Erythroblast (primary cell): ENCODE measurements around the gene TGFA.

Experiments used
- DNase-seq, 2 experiments: peaks; one replicate each; lab custom pipeline; 2025; lab: John Stamatoyannopoulos, UW
- GATA1 ChIP-seq: IDR thresholded peaks from 2 replicates; pipeline ENCODE4 v1.6.1; 2011; ENCODE audit warnings: low read depth, mild to moderate bottlenecking, control low read depth, low read length, moderate library complexity
- POLR2A ChIP-seq: IDR thresholded peaks from 2 replicates; pipeline ENCODE4 v1.6.1; 2011; ENCODE audit warnings: mild to moderate bottlenecking, low read length

The TGFA gene

GRCh38 chr2:70525032-70525431, 28.6 kb downstream of the TGFA start:
- TF ChIP-seq POLR2A (no peak), GATA1 (no peak)
- DNase-seq = no peak

- no peak for DNase-seq
- no peak for TF ChIP-seq GATA1
- no peak for TF ChIP-seq POLR2A
Measured at GRCh38 chr2:70523996-70524965, 29.3 kb downstream of the TGFA start.

- TF ChIP-seq GATA1 (no peak), POLR2A (no peak)
- DNase-seq = no peak
Measured at GRCh38 chr2:70523672-70523995, 30.0 kb downstream of the TGFA start.

DNA sequence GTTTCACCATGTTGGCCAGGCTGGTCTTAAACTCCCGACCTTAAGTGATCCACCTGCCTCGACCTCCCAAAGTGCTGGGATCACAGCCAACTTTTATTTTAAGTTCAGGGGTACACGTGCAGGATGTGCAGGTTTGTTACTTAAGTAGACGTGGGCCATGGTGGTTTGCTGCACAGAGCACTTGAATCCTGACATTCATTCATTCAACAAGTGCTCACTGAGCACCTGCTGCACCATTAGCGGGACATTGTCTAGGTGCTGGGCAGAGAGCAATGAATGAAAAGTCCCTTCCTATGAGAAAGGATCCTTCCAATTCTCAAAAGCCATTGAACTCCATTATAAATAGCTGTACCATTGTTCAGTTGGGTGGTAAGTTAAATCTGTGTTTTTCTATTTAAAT, 31.0 kb downstream of the TGFA start:
- DNase-seq = no peak
- TF ChIP-seq POLR2A (no peak), GATA1 (no peak)

DNA sequence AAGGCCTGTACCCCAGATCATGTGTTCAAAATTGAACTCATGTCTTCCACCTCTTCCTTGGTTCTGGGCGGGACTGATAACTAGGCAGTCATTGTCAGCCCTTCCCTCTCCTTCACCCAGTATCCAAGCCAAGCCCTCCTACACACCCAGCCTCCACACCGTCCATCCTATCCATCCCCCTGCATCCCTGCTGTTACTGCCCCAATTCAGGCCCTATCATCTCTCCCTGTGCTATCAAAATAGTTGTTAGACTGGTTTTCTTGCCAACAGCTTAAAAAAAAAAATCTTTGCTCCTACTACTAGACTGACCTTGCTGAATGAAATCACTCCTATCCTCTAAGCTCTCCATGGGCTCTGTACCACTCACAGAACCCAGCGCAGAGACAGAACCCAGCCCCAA, 32.8 kb downstream of the TGFA start:
- TF ChIP-seq POLR2A (no peak), GATA1 (no peak)
- DNase-seq = no peak

DNA sequence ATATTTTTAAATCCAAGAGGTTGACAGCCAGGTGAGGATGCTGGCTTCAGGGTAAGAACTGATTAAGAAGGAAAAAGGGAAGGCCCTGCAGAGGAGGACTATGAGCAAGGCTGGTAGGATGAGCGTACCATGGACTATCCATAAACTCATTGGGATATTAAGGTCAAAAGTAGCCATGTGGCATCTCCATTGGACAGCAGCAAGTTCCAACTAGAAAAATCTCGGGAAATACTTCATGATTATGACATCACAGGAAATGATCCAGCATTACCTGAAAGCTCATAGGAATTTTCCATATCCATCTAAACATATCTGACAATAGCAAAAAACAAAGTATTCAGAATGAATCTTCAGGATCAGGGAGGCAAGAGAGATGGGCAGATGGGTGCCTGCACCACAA, 34.2 kb downstream of the TGFA start:
- DNase-seq = no peak
- TF ChIP-seq GATA1 (no peak), POLR2A (no peak)

DNA sequence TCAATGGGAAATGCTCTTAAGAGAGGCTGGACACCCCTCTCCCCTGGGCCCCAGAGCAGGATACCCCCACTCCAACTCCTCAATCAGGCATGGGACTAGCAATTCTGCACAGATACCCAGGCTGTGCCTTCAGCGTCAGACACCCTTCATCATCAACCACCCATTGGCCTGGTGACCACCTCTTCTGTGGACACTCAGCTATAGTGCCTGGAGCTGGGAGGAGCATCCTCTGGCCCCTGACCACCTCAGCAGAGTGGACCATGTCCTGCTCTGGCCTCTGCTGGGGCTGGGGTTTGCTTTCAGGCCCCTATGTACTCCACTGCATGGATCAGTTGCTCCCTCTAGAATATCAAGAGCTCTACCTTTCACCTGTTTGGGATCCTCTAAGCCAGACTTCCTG, 35.1 kb downstream of the TGFA start:
- DNase-seq = no peak
- no peak for TF ChIP-seq GATA1
- TF ChIP-seq POLR2A = no peak

DNA sequence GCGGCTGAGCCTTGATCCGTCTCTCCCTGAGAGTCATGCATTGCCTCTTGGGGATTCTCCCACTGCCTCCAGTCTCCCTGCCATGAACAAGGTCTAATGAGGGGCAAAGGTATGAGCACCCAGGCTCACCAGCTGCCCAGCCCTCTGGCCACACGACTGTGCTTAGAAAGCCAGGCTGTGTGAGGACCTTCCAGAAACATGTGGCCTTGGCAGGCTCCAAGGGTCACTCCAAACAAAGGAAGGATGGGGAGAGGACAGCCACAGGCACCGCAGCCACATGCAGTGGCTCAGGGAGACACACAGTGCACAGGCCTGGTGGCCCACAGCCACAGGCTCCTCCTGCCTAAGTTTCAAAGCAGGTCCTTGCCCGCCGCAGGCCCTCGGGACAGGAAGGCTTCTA, 35.8 kb downstream of the TGFA start:
- TF ChIP-seq POLR2A (no peak), GATA1 (no peak)
- no peak for DNase-seq

- no peak for DNase-seq
- TF ChIP-seq GATA1 (no peak), POLR2A (no peak)
Measured at GRCh38 chr2:70516596-70516995, 37.0 kb downstream of the TGFA start.

GRCh38 chr2:70515938-70516337, 37.7 kb downstream of the TGFA start:
- TF ChIP-seq POLR2A (no peak), GATA1 (no peak)
- DNase-seq = no peak

DNA sequence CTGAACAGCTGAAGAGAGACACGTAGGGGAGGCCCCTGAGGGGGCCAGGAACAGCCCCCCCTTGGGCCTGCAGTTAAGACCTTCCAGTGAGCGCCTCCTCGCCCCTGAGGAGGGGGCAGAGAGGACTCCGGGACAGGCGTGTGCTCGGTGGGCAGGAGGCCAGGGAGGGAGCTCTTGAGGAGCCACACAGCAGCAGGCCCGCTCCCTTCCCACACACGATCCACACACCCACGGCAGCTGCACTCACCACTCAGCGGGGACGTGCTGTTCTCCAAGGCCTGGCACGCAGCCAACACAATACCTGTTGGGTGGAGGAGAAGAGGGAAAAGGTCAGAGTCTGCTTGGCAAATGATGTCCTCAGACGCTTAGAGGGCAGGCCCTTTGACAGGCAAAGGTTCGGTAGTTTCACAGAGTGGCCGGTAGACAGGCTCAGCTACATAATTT, 39.0 kb downstream of the TGFA start:
- no peak for TF ChIP-seq GATA1

GRCh38 chr2:70513738-70514137, 39.9 kb downstream of the TGFA start:
- DNase-seq = no peak
- TF ChIP-seq GATA1 (no peak), POLR2A (no peak)

More for the DNA sequence above, 39.0 kb downstream of the TGFA start:
- no peak for DNase-seq

GRCh38 chr2:70511971-70512729, 41.5 kb downstream of the TGFA start:
- no peak for DNase-seq
- TF ChIP-seq POLR2A = no peak
- TF ChIP-seq GATA1 = no peak

DNA sequence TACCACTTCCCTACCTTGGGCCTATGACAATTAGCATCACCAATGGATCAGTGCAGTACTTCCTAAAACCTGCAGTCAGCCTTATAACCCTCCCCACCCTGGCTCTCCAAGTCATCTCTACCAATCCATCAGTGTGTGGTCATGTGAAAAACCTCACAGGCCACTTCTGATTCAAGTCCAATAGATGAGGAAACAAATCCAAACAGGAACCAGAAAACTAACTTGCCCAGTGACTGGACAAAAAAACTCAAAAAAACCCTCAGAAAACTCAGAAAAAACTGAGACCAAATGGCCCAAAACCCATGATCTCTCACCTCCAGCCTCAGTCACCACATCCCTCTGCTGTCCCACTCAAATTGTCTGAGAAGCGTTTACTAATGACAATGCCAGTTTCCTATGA, 43.3 kb downstream of the TGFA start:
- TF ChIP-seq POLR2A (no peak), GATA1 (no peak)
- no peak for DNase-seq
